ENCODE data around the gene TMPRSS7. TPM values are rescaled to one million over a fixed set of nuclear protein-coding genes. Genes with fewer than 3 reads are reported as not detected.

Gene TMPRSS7
- total RNA-seq, 2 donors from 2014 or later: not detected

GRCh38 chr3:112089956-112090886 lies 55.7 kb downstream of the TMPRSS7 start:
- Histone ChIP-seq H3K36me3 (replicated peaks in 1 of 2; ENCODE audit: insufficient read depth in 1 of 2, low read depth in 2 of 2) (no peaks in the 10 kb centered on the region), H3K4me3 (no peak overlapping the region), H3K27ac (peak overlapping the region; percentile 74 to 94 (median 83)), H3K27me3 (no peaks in the 10 kb centered on the region), H3K4me1 (peaks cover 60% of the 10 kb centered on the region), H3K9me3 (no peaks in the 10 kb centered on the region)
- WGBS, 2 donors: 45 to 51% methylated on average over 9 of the region's 9 CpGs
- DNase-seq (peak in 1 of 4 donors; percentile 23), ATAC-seq (no peak)
- TF ChIP-seq POLR2A (IDR thresholded peaks at IDR 0.05) (no peak), CTCF (IDR thresholded peaks at IDR 0.05) (no peak)
- intact Hi-C loops (cut with DNase I): no loop called here

- H3K27me3 ChIP-seq: no peaks in the 10 kb centered on the region
- no peaks in the 10 kb centered on the region for H3K9me3 ChIP-seq
- H3K36me3 ChIP-seq (replicated peaks in 1 of 2; ENCODE audit: insufficient read depth in 1 of 2, low read depth in 2 of 2): no peaks in the 10 kb centered on the region
- WGBS, 2 donors: 36 to 42% methylated on average over 6 of the region's 6 CpGs
- H3K4me3 ChIP-seq: no peak overlapping the region
- ATAC-seq (peak; percentile 28), DNase-seq (peak; percentile 43 to 66 (median 62))
- peak overlapping the region; percentile 74 to 94 (median 83) for H3K27ac ChIP-seq
- peaks cover 53% of the 10 kb centered on the region for H3K4me1 ChIP-seq
- intact Hi-C loops (cut with DNase I): no loop called here
- peak; percentile 16 to 21 (median 19) for TF ChIP-seq POLR2A (IDR thresholded peaks at IDR 0.05)
- TF ChIP-seq CTCF (IDR thresholded peaks at IDR 0.05): no peak
These were observed 56.5 kb downstream of the TMPRSS7 start for GRCh38 chr3:112090887-112091586.

- Histone ChIP-seq H3K27ac (peak overlapping the region; percentile 57 to 94 (median 74)), H3K4me1 (peaks cover 57% of the 10 kb centered on the region), H3K4me3 (no peak overlapping the region), H3K9me3 (no peaks in the 10 kb centered on the region), H3K27me3 (no peaks in the 10 kb centered on the region), H3K36me3 (replicated peaks in 1 of 2; ENCODE audit: insufficient read depth in 1 of 2, low read depth in 2 of 2) (no peaks in the 10 kb centered on the region)
- TF ChIP-seq POLR2A (IDR thresholded peaks at IDR 0.05) (no peak), CTCF (IDR thresholded peaks at IDR 0.05) (no peak)
- ATAC-seq (no peak), DNase-seq (no peak)
- intact Hi-C loops (cut with DNase I): no loop called here
- 27 to 32% methylated on average over 6 of the region's 6 CpGs for WGBS, 2 donors
These were observed 58.1 kb downstream of the TMPRSS7 start for GRCh38 chr3:112092496-112093179.

GRCh38 chr3:112093180-112093522 lies 58.6 kb downstream of the TMPRSS7 start:
- H3K36me3 ChIP-seq (replicated peaks in 1 of 2; ENCODE audit: insufficient read depth in 1 of 2, low read depth in 2 of 2): no peaks in the 10 kb centered on the region
- intact Hi-C loops (cut with DNase I): no loop called here
- peaks cover 57% of the 10 kb centered on the region for H3K4me1 ChIP-seq
- DNase-seq (no peak), ATAC-seq (no peak)
- H3K27ac ChIP-seq: peak overlapping the region; percentile 57 to 94 (median 74)
- no peak overlapping the region for H3K4me3 ChIP-seq
- no peaks in the 10 kb centered on the region for H3K27me3 ChIP-seq
- TF ChIP-seq CTCF (IDR thresholded peaks at IDR 0.05) (no peak), POLR2A (IDR thresholded peaks at IDR 0.05) (no peak)
- H3K9me3 ChIP-seq: no peaks in the 10 kb centered on the region

Measured in body of pancreas (tissue), 4 donors.